Ishikawa (cell line): ENCODE measurements around the gene PLPPR1.

Experiments
- CEBPB ChIP-seq: IDR thresholded peaks from 2 replicates; pipeline ENCODE4 v1.6.1; 2012
- CREB1 ChIP-seq: IDR thresholded peaks from 2 replicates; pipeline ENCODE4 v1.6.1; 2012; ENCODE audit warnings: low read depth
- EGR1 ChIP-seq: IDR thresholded peaks from 2 replicates; pipeline ENCODE4 v1.6.1; 2012
- EP300 ChIP-seq: IDR thresholded peaks from 2 replicates; pipeline ENCODE4 v1.6.1; 2012; ENCODE audit warnings: borderline replicate concordance
- FOXM1 ChIP-seq: IDR thresholded peaks from 2 replicates; pipeline ENCODE4 v1.6.1; 2012; ENCODE audit warnings: low read depth, borderline replicate concordance
- NFIC ChIP-seq: IDR thresholded peaks from 2 replicates; pipeline ENCODE4 v1.6.1; 2012
- RAD21 ChIP-seq: IDR thresholded peaks from 2 replicates; pipeline ENCODE4 v1.6.1; 2012; ENCODE audit warnings: low read depth
- TAF1 ChIP-seq: IDR thresholded peaks from 2 replicates; pipeline ENCODE4 v1.6.1; 2012; ENCODE audit warnings: low read depth, mild to moderate bottlenecking
- TCF12 ChIP-seq: IDR thresholded peaks from 2 replicates; pipeline ENCODE4 v1.6.1; 2012; ENCODE audit warnings: low read depth
- TEAD4 ChIP-seq: IDR thresholded peaks from 2 replicates; pipeline ENCODE4 v1.6.1; 2012
- YY1 ChIP-seq: IDR thresholded peaks from 2 replicates; pipeline ENCODE4 v1.6.1; 2012; ENCODE audit warnings: low read depth
- ZBTB7A ChIP-seq: IDR thresholded peaks from 2 replicates; pipeline ENCODE4 v1.6.1; 2012; ENCODE audit warnings: low read depth
- TF ChIP-seq, protein P1 (sequence below): IDR thresholded peaks from 2 replicates; pipeline ENCODE4 v1.6.1; 2012
- TF ChIP-seq, protein P2 (sequence below): IDR thresholded peaks from 2 replicates; pipeline ENCODE4 v1.6.1; 2012
- TF ChIP-seq, protein P3 (sequence below): IDR thresholded peaks from 2 replicates; pipeline ENCODE4 v1.6.1; 2012; ENCODE audit warnings: low read depth, mild to moderate bottlenecking

PLPPR1 gene

DNA sequence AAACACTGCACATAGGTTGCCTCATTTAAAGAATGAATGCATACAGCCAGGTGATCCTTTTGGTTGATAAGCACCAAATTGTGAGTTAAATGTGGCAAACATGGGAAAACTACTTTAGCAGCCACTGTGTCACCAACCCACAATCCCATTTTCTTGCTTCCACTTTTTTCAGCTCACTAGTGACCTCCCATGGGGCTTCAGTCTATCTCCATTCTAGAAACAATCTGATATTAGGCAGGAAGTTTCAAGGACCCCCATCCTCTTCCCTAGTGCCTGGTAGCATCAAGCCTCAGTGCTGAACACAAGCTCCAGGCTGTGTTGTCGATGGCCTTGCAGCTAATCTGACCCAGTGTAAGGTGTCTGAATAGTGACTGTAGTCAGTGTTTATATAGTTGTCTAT is 66.2 kb downstream of the PLPPR1 start:
- TF ChIP-seq TCF12 (no peak), YY1 (no peak), EGR1 (no peak), NFIC (no peak), RAD21 (no peak), FOXM1 (no peak), TAF1 (no peak), TEAD4 (no peak), EP300 (no peak), ZBTB7A (no peak), CREB1 (no peak), CEBPB (no peak)
- TF ChIP-seq, protein P1, sequence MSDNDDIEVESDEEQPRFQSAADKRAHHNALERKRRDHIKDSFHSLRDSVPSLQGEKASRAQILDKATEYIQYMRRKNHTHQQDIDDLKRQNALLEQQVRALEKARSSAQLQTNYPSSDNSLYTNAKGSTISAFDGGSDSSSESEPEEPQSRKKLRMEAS, result no peak
- TF ChIP-seq, protein P2, sequence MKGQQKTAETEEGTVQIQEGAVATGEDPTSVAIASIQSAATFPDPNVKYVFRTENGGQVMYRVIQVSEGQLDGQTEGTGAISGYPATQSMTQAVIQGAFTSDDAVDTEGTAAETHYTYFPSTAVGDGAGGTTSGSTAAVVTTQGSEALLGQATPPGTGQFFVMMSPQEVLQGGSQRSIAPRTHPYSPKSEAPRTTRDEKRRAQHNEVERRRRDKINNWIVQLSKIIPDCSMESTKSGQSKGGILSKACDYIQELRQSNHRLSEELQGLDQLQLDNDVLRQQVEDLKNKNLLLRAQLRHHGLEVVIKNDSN, result no peak
- TF ChIP-seq, protein P3, sequence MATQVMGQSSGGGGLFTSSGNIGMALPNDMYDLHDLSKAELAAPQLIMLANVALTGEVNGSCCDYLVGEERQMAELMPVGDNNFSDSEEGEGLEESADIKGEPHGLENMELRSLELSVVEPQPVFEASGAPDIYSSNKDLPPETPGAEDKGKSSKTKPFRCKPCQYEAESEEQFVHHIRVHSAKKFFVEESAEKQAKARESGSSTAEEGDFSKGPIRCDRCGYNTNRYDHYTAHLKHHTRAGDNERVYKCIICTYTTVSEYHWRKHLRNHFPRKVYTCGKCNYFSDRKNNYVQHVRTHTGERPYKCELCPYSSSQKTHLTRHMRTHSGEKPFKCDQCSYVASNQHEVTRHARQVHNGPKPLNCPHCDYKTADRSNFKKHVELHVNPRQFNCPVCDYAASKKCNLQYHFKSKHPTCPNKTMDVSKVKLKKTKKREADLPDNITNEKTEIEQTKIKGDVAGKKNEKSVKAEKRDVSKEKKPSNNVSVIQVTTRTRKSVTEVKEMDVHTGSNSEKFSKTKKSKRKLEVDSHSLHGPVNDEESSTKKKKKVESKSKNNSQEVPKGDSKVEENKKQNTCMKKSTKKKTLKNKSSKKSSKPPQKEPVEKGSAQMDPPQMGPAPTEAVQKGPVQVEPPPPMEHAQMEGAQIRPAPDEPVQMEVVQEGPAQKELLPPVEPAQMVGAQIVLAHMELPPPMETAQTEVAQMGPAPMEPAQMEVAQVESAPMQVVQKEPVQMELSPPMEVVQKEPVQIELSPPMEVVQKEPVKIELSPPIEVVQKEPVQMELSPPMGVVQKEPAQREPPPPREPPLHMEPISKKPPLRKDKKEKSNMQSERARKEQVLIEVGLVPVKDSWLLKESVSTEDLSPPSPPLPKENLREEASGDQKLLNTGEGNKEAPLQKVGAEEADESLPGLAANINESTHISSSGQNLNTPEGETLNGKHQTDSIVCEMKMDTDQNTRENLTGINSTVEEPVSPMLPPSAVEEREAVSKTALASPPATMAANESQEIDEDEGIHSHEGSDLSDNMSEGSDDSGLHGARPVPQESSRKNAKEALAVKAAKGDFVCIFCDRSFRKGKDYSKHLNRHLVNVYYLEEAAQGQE, result no peak

DNA sequence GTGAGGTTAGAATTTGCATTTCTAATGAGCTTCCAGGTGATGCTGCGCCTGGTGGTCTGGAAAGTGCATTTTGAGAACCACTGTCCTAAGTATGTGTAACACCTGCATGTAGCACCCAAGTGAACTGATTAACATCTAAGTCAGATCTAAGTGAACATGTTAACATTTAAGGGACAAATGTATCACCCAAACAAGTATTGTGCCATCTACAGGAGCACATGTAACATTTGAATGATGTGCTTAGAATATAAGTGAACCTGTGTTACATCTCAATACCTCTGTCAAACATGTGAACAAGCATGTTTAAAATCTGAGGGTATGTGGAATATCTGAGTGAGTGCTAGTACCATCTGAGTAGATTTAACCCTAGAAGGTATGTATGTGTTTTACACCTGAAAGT is 68.7 kb downstream of the PLPPR1 start:
- TF ChIP-seq TEAD4 (no peak), YY1 (no peak), RAD21 (no peak), TCF12 (no peak), ZBTB7A (no peak), TAF1 (no peak), CEBPB (no peak), CREB1 (no peak), NFIC (no peak), FOXM1 (no peak), EGR1 (no peak), EP300 (no peak)
- TF ChIP-seq, protein P2, result no peak
- TF ChIP-seq, protein P3, result no peak
- TF ChIP-seq, protein P1, result no peak

DNA sequence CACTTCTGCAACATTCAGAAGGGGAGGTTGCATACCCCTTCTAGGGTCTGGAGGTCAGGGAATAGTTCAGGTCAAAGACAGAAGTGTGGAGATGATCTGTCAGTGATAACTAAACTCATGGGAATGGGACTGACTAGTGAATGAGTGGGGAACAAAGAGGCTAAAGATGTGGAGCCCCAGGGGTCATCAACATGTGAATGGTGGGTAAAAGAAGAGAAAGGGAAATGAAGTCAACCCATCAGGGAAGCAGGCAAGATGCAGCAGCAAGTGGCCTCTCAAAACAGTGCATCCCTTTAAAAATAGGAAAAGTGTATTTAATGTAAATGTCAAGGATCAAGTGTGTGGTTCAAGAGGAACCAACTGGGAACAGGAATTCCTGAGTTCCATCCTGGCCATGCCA is 69.9 kb downstream of the PLPPR1 start:
- TF ChIP-seq, protein P1, result no peak
- TF ChIP-seq TCF12 (no peak), CEBPB (no peak), RAD21 (no peak), TEAD4 (no peak), YY1 (no peak), EGR1 (no peak), TAF1 (no peak), FOXM1 (no peak), ZBTB7A (no peak), EP300 (no peak), NFIC (no peak), CREB1 (no peak)
- TF ChIP-seq, protein P2, result no peak
- TF ChIP-seq, protein P3, result no peak

DNA sequence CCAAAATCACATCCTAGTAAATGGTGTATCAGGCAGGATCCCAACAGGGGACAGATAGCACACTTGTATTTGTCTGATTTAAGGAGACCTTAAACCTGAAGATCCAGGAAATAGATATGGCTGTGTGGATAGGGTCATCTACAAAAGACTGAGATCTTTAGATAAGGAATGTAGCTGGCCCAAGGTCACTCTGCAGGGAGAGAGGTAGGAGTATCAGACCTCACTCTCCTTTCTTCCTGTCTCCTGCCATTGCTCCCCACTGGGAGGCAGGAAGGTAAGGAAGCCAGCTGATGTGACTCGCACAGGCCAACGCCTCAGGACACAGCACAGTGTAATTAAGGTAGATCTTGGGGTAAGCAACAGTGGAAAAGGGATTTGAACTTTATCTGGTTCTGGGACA is 85.8 kb downstream of the PLPPR1 start:
- TF ChIP-seq CREB1 (no peak), ZBTB7A (no peak), TCF12 (no peak), TEAD4 (no peak), FOXM1 (no peak), YY1 (no peak), EP300 (no peak), NFIC (no peak), EGR1 (no peak), RAD21 (no peak)
- TF ChIP-seq, protein P3, result no peak
- TF ChIP-seq, protein P1, result no peak
- TF ChIP-seq, protein P2, result no peak
